Ovary (tissue), 3 donors: ENCODE results near the gene POT1.

Experiments
- CTCF ChIP-seq, 3 donors: fragments of 450-650 bp in 2 of 3; fragments of 200-600 bp in 1 of 3; IDR thresholded peaks; one replicate each; pipeline versions ENCODE4 v1.5.1 to v1.8.0; 2016 to 2022; ENCODE audit warnings: antibody characterized with exemption in 3 of 3, mild to moderate bottlenecking in 1 of 3
- EP300 ChIP-seq: sonication (generic); formaldehyde crosslinking; IDR thresholded peaks from one replicate; pipeline ENCODE4 v1.6.1; 2017; ENCODE audit warnings: antibody characterized with exemption
- POLR2A ChIP-seq: fragments of 450-650 bp; IDR thresholded peaks from one replicate; pipeline ENCODE4 v1.6.1; 2017; ENCODE audit warnings: antibody characterized with exemption, mild to moderate bottlenecking, moderate library complexity
- donor health status: DM: no; HTN: no; CAD: no.

- TF ChIP-seq CTCF (IDR thresholded peaks at IDR 0.05) = no peak
- no peak for TF ChIP-seq POLR2A
- TF ChIP-seq EP300 = no peak
Measured at GRCh38 chr7:124922200-124922599, 7.4 kb downstream of the POT1 start.
